Breast epithelium (tissue), 3 donors: Measurements from ENCODE around the gene NBEAL1.

Source experiments
- POLR2A ChIP-seq: fragments of 450-650 bp; IDR thresholded peaks from one replicate; pipeline ENCODE4 v1.6.1; 2016; ENCODE audit warnings: antibody characterized with exemption, mild to moderate bottlenecking, moderate library complexity
- POLR2AphosphoS5 ChIP-seq, 3 donors: sonication (generic); formaldehyde crosslinking; IDR thresholded peaks; one replicate each; pipeline ENCODE4 v1.6.1; 2017; ENCODE audit warnings: antibody characterized with exemption in 3 of 3
- TF ChIP-seq, protein P1 (sequence below), 3 donors: fragments of 450-650 bp; IDR thresholded peaks; one replicate each; pipeline ENCODE4 v1.5.1; 2016 to 2017; ENCODE audit warnings: antibody characterized with exemption in 3 of 3, mild to moderate bottlenecking in 3 of 3, moderate library complexity in 3 of 3

DNA sequence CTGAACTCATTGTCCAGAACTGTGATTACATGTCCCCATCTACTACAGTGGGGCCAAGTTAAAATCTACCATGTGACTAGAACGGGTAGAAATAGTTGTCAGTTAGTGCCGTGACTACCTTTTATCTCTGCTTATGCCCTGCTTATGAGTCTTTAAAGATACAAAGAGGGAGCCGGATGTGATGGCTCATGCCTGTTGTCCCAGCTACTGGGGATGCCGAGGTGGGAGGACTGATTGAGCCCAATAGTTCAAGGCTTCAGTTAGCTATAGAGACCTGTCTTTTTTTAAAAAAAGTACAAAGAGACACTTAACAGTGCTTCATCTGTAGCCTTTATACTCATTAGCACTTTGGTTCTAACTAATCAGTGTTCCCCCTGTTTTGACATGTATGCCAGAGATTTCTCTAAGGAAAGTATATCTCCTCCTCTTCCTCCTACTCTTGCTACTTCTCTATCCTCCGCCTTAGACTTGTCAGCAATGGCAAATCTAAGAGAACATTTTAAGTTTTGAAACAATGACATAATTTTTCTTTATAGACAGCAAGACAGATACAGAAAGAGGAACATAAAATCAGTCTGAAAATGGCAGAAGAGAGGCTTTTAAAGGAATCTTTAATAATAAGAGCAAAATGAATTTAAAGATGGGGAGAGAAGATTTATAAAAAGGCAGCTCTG lies 45.0 kb downstream of the NBEAL1 start:
- TF ChIP-seq, protein P1, sequence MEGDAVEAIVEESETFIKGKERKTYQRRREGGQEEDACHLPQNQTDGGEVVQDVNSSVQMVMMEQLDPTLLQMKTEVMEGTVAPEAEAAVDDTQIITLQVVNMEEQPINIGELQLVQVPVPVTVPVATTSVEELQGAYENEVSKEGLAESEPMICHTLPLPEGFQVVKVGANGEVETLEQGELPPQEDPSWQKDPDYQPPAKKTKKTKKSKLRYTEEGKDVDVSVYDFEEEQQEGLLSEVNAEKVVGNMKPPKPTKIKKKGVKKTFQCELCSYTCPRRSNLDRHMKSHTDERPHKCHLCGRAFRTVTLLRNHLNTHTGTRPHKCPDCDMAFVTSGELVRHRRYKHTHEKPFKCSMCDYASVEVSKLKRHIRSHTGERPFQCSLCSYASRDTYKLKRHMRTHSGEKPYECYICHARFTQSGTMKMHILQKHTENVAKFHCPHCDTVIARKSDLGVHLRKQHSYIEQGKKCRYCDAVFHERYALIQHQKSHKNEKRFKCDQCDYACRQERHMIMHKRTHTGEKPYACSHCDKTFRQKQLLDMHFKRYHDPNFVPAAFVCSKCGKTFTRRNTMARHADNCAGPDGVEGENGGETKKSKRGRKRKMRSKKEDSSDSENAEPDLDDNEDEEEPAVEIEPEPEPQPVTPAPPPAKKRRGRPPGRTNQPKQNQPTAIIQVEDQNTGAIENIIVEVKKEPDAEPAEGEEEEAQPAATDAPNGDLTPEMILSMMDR (IDR thresholded peaks at IDR 0.05): no peak
- TF ChIP-seq POLR2AphosphoS5 (IDR thresholded peaks at IDR 0.05): no peak
- TF ChIP-seq POLR2A: no peak
